Skeletal muscle tissue (tissue), 4 donors: ENCODE measurements around the gene TMSB4X. TPM values are rescaled to one million over a fixed set of nuclear protein-coding genes. Genes with fewer than 3 reads are reported as not detected.
"Not testable (repeated sequence)": the region's sequence is repeated elsewhere in the genome, so short reads cannot be mapped to it uniquely, and the experiment has no call there.

Source experiments
- H3K27ac ChIP-seq: one replicate; pipeline ENCODE4 v1.7.0; 2013; ENCODE audit warnings: mild to moderate bottlenecking, low read depth, low read length, inconsistent platforms
- H3K27me3 ChIP-seq, 3 donors: one replicate each; pipeline ENCODE4 v1.7.0; 2013; ENCODE audit warnings: low read length in 3 of 3; ENCODE audit not compliant: control insufficient read depth in 3 of 3, insufficient read depth in 3 of 3
- H3K36me3 ChIP-seq, 3 donors: one replicate each; pipeline ENCODE4 v1.7.0; 2013; ENCODE audit warnings: low read length in 3 of 3; ENCODE audit not compliant: control insufficient read depth in 3 of 3, insufficient read depth in 3 of 3
- H3K4me1 ChIP-seq, 3 donors: one replicate each; pipeline ENCODE4 v1.7.0; 2013; ENCODE audit warnings: low read length in 3 of 3, mild to moderate bottlenecking in 3 of 3; ENCODE audit not compliant: control insufficient read depth in 3 of 3, insufficient read depth in 3 of 3
- H3K4me3 ChIP-seq, 3 donors: one replicate each; pipeline ENCODE4 v1.7.0; 2013; ENCODE audit warnings: low read length in 3 of 3
- H3K9ac ChIP-seq, 3 donors: one replicate each; pipeline ENCODE4 v1.7.0; 2013; ENCODE audit warnings: low read length in 3 of 3, mild to moderate bottlenecking in 3 of 3, moderate library complexity in 2 of 3, low read depth in 1 of 3
- H3K9me3 ChIP-seq, 3 donors: one replicate each; pipeline ENCODE4 v1.7.0; 2013; ENCODE audit warnings: low read length in 3 of 3; ENCODE audit not compliant: control insufficient read depth in 3 of 3
- total RNA-seq: library from RNA; depleted of rRNA; stranded (reverse); fragments of >200 nt; gene quantifications from one replicate; pipeline ENCODE4 v1.2.3, GENCODE V29; 2014
- donor health status: Osteomylitis.

Gene TMSB4X
- total RNA-seq, 1 donor from 2014 or later: 1,543 TPM

DNA sequence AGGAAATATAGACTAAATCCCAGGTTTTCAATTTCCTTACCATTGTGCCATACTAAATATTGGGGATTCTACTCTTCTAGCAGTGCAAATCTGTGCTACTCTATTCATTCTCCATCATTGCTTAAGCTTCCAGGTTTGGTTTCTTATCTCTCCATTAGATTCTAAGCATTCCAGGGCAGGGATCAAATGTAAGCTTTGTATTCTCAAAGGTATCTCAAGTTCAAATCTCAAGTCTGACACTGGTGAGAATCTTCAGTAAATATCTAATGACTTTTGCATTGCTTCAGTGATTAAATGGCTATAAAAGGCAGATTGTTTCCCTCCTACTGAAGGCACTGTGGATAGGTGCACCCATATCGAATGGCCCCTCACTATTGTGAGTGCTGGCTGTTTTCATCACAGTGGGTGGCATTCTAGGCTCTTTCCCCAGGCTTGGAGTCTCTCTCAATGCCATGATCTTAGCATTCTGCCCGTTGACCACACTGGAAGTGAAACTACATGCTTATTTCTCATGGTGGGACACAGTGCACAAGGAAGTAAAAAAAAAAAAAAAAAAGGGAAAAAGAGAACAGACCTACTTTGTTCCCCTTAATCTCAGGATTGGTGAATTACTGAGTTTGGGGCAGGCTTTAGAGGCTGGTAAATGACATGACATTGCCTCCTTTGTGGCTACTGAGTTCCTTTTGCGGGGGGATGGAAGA is 40.8 kb downstream of the TMSB4X start:
- H3K4me3 ChIP-seq: no peak overlapping the region
- H3K9ac ChIP-seq: no peak overlapping the region
- no peaks in the 10 kb centered on the region for H3K9me3 ChIP-seq
- H3K4me1 ChIP-seq: no peaks in the 10 kb centered on the region
- H3K36me3 ChIP-seq: no peaks in the 10 kb centered on the region
- H3K27me3 ChIP-seq: no peaks in the 10 kb centered on the region
- no peak overlapping the region for H3K27ac ChIP-seq

GRCh38 chrX:13016731-13017130 is 41.8 kb downstream of the TMSB4X start:
- not testable (repeated sequence) for H3K4me3 ChIP-seq, H3K9ac ChIP-seq, H3K27me3 ChIP-seq, H3K27ac ChIP-seq, H3K4me1 ChIP-seq, H3K36me3 ChIP-seq, H3K9me3 ChIP-seq

DNA sequence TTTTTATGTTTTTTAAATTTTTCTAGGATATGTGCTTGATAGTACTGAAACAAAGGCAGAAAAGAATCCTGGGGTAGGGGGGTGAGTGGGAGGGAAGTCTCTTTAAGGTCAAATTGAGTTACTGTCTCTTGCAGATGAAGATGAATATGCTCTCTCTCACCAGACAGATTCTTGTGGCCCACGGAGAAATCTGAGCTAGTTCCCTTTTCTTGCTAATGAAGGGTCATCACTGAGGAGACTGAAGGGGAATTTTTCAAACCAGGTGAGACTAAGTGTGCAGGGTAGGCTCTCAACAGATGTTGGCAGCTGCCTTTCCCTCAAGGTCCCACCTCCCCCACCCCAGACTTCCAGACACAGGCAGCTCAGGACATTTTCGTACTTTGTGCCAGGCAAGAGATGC is 48.0 kb downstream of the TMSB4X start:
- no peaks in the 10 kb centered on the region for H3K4me1 ChIP-seq
- H3K9ac ChIP-seq: no peak overlapping the region
- no peaks in the 10 kb centered on the region for H3K9me3 ChIP-seq
- H3K4me3 ChIP-seq: no peak overlapping the region
- no peak overlapping the region for H3K27ac ChIP-seq
- no peaks in the 10 kb centered on the region for H3K27me3 ChIP-seq
- H3K36me3 ChIP-seq: no peaks in the 10 kb centered on the region

GRCh38 chrX:13023567-13023966 is 48.7 kb downstream of the TMSB4X start:
- Histone ChIP-seq H3K9ac (no peak overlapping the region), H3K9me3 (no peaks in the 10 kb centered on the region), H3K4me1 (no peaks in the 10 kb centered on the region), H3K4me3 (no peak overlapping the region), H3K27ac (no peak overlapping the region), H3K27me3 (no peaks in the 10 kb centered on the region), H3K36me3 (no peaks in the 10 kb centered on the region)

GRCh38 chrX:13023979-13024378 is 49.1 kb downstream of the TMSB4X start:
- H3K9me3 ChIP-seq: no peaks in the 10 kb centered on the region
- H3K9ac ChIP-seq: no peak overlapping the region

GRCh38 chrX:13024986-13025385 is 50.1 kb downstream of the TMSB4X start:
- Histone ChIP-seq H3K4me1 (peaks cover 2 to 5% (median 4%) of the 10 kb centered on the region in 3 donors), H3K4me3 (no peak overlapping the region), H3K9me3 (no peaks in the 10 kb centered on the region), H3K36me3 (no peaks in the 10 kb centered on the region), H3K27ac (no peak overlapping the region), H3K9ac (no peak overlapping the region), H3K27me3 (no peaks in the 10 kb centered on the region)

More at GRCh38 chrX:13023979-13024378, 49.1 kb downstream of the TMSB4X start:
- Histone ChIP-seq H3K4me3 (no peak overlapping the region), H3K27me3 (no peaks in the 10 kb centered on the region), H3K27ac (no peak overlapping the region), H3K36me3 (no peaks in the 10 kb centered on the region), H3K4me1 (peaks cover 0 to 3% (median 2%) of the 10 kb centered on the region in 3 donors)

Other genes starting within 250 kb of the TMSB4X start
- gene PRPS2, start 183.7 kb upstream of the TMSB4X start, total RNA-seq: 8.9 TPM
- 2.1 TPM for gene TLR7, start 108.0 kb upstream of the TMSB4X start, total RNA-seq
- gene TLR8, start 68.5 kb upstream of the TMSB4X start, total RNA-seq: 1.0 TPM
- gene FAM9C, start 69.5 kb downstream of the TMSB4X start, total RNA-seq: under 0.01 TPM